ENCODE measurements around the gene HFM1.

Gene HFM1

GRCh38 chr1:91244737-91245136 lies 159.9 kb downstream of the HFM1 start:
- Mint-ChIP-seq H3K4me1 (peaks cover 14% of the 10 kb centered on the region), H3K9me3 (peaks cover 19% of the 10 kb centered on the region), H3K27ac (no peak overlapping the region), H3K36me3 (ENCODE audit: low read depth) (no peaks in the 10 kb centered on the region), H3K4me3 (no peak overlapping the region), H3K27me3 (ENCODE audit: low read depth, poor library complexity) (no peaks in the 10 kb centered on the region)
- DNase-seq: no peak
- TF ChIP-seq CTCF (IDR thresholded peaks at IDR 0.05): peak; percentile 24

GRCh38 chr1:91243171-91243570 lies 161.5 kb downstream of the HFM1 start:
- no peak for TF ChIP-seq CTCF (IDR thresholded peaks at IDR 0.05)
- DNase-seq: no peak
- H3K27me3 Mint-ChIP-seq (ENCODE audit: low read depth, poor library complexity): no peaks in the 10 kb centered on the region
- peaks cover 14% of the 10 kb centered on the region for H3K4me1 Mint-ChIP-seq
- no peak overlapping the region for H3K4me3 Mint-ChIP-seq
- H3K36me3 Mint-ChIP-seq (ENCODE audit: low read depth): no peaks in the 10 kb centered on the region
- H3K27ac Mint-ChIP-seq: no peak overlapping the region
- peaks cover 5% of the 10 kb centered on the region for H3K9me3 Mint-ChIP-seq

- DNase-seq: no peak
- H3K27me3 Mint-ChIP-seq (ENCODE audit: low read depth, poor library complexity): peaks cover 7% of the 10 kb centered on the region
- TF ChIP-seq CTCF (IDR thresholded peaks at IDR 0.05): no peak
- H3K27ac Mint-ChIP-seq: peak overlapping the region; percentile 82
- H3K36me3 Mint-ChIP-seq (ENCODE audit: low read depth): no peaks in the 10 kb centered on the region
- no peak overlapping the region for H3K4me3 Mint-ChIP-seq
- H3K4me1 Mint-ChIP-seq: peaks cover 30% of the 10 kb centered on the region
- H3K9me3 Mint-ChIP-seq: peaks cover 13% of the 10 kb centered on the region
Observed at GRCh38 chr1:91234181-91234580, 170.5 kb downstream of the HFM1 start.

DNA sequence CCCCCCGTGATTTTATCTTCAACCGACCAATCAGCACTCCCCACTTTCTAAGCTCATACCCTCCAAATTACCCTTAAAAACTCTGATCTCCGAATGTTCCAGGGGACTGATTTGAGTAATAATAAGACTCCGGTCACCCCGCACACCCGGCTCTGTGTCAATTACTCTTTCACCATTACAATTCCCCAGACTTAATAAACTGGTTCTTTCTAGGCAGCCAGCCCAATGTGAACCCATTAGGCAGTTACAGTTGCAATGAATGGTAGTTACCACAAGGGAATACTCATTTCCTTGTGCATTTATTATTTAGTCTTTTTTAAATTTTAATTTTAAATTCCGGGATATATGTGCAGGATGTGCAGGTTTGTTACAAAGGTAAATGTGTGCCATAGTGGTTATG lies 177.9 kb downstream of the HFM1 start:
- no peak overlapping the region for H3K4me3 Mint-ChIP-seq
- peaks cover 4% of the 10 kb centered on the region for H3K27me3 Mint-ChIP-seq (ENCODE audit: low read depth, poor library complexity)
- peaks cover 3% of the 10 kb centered on the region for H3K36me3 Mint-ChIP-seq (ENCODE audit: low read depth)
- DNase-seq: no peak
- no peak overlapping the region for H3K27ac Mint-ChIP-seq
- TF ChIP-seq CTCF (IDR thresholded peaks at IDR 0.05): no peak
- H3K4me1 Mint-ChIP-seq: no peaks in the 10 kb centered on the region
- peaks cover 42% of the 10 kb centered on the region for H3K9me3 Mint-ChIP-seq

- no peak for TF ChIP-seq CTCF (IDR thresholded peaks at IDR 0.05)
- Mint-ChIP-seq H3K4me1 (no peaks in the 10 kb centered on the region), H3K36me3 (ENCODE audit: low read depth) (peaks cover 8% of the 10 kb centered on the region), H3K27ac (no peak overlapping the region), H3K27me3 (ENCODE audit: low read depth, poor library complexity) (peaks cover 4% of the 10 kb centered on the region), H3K9me3 (peaks cover 48% of the 10 kb centered on the region), H3K4me3 (no peak overlapping the region)
- DNase-seq: no peak
Observed at GRCh38 chr1:91224878-91225277, 179.8 kb downstream of the HFM1 start.

- no peaks in the 10 kb centered on the region for H3K4me1 Mint-ChIP-seq
- H3K27me3 Mint-ChIP-seq (ENCODE audit: low read depth, poor library complexity): peaks cover 4% of the 10 kb centered on the region
- no peak for DNase-seq
Observed at GRCh38 chr1:91221017-91221416, 183.6 kb downstream of the HFM1 start.

More at GRCh38 chr1:91221017-91221416, 183.6 kb downstream of the HFM1 start:
- Mint-ChIP-seq H3K36me3 (ENCODE audit: low read depth) (peaks cover 4% of the 10 kb centered on the region), H3K4me3 (no peak overlapping the region), H3K27ac (no peak overlapping the region), H3K9me3 (peaks cover 45% of the 10 kb centered on the region)
- no peak for TF ChIP-seq CTCF (IDR thresholded peaks at IDR 0.05)

Data from nephron progenitor cell (in vitro differentiated cells).